ENCODE results near the gene TMEM254. TPM values are rescaled to one million over a fixed set of nuclear protein-coding genes. Genes with fewer than 3 reads are reported as not detected.

The TMEM254 gene
- total and polyA plus RNA-seq, 2 of the 13 experiments (the other 11 are each of a cell fraction or from before 2014, with no cell fraction given) = 11.2 to 39.0 TPM

DNA sequence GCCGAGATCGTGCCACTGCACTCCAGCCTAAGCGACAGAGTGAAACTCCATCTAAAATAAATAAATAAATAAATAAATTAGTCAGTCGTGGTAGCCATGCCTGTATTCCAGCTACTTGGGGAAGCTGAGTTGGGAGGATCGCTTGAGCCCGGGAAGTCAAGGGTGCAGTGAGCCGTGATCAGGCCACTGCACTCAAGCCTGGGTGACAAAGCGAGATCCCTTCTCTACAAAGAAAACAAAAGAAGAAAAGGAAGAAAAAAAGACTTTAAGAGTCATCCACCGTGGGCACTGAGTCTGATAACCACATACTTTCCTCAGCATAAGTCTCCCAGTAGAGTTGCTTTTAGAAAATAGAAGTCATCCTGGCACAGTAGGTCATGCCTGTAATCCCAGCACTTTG lies 2.6 kb downstream of the TMEM254 start:
- peaks cover 0 to 5% of the 10 kb centered on the region in 2 experiments; a peak in 1 of 5 replicates for H3K36me3 ChIP-seq (replicated peaks in 1 of 2; ENCODE audit: control insufficient read depth in 1 of 2, insufficient read depth in 2 of 2, low read length in 2 of 2)
- POLR2A ChIA-PET = no interaction called here
- no peak overlapping the region for H2AFZ ChIP-seq (ENCODE audit: low read length)
- BruUV-seq (replicated peaks) = no TSS peak
- no peak overlapping the region for H3K9ac ChIP-seq (ENCODE audit: insufficient read depth, low read depth, low read length)
- in situ Hi-C loops (cut with HindIII; ENCODE audit: extremely low pct_ligation_motif_present, low pct_unique_long_range_greater_than_20kb) (no loop called here), intact Hi-C loops (cut with micrococcal nuclease; ENCODE audit: unreplicated experiment) (no loop called here)
- H3K9me3 ChIP-seq (ENCODE audit: low read length) = no peaks in the 10 kb centered on the region
- peaks cover 40% of the 10 kb centered on the region for H3K4me1 ChIP-seq (ENCODE audit: insufficient read depth, low read length)
- H3K79me2 ChIP-seq (ENCODE audit: insufficient read depth, low read length) = peaks cover 5% of the 10 kb centered on the region
- no peak overlapping the region for H3K27ac ChIP-seq (ENCODE audit: extremely low read length, insufficient read depth, low read length)
- FAIRE-seq (no peak), ATAC-seq (no peak), DNase-seq (ENCODE audit: low spot score) (no peak)
- no peak overlapping the region for H3K4me3 ChIP-seq (replicated peaks in 1 of 3; ENCODE audit: insufficient read depth in 1 of 3, low read depth in 2 of 3, low read length in 3 of 3)
- WGBS (ENCODE audit: low lambda C conversion rate) = 96% methylated on average over 9 of the region's 9 CpGs
- no peaks in the 10 kb centered on the region for H4K20me1 ChIP-seq (ENCODE audit: insufficient read depth, low read length)
- H3K27me3 ChIP-seq (ENCODE audit: control insufficient read depth in 1 of 2, insufficient read depth in 2 of 2, low read length in 2 of 2) = no peaks in the 10 kb centered on the region; a peak in 1 of 5 replicates
- H3K4me2 ChIP-seq (ENCODE audit: low read depth, low read length) = no peak overlapping the region
- TF ChIP-seq KDM5A (IDR thresholded peaks at IDR 0.05; ENCODE audit: borderline replicate concordance, low read length) (no peak), ZNF225 (CRISPR knock-in tag; IDR thresholded peaks at IDR 0.05) (no peak)
- CTCF ChIA-PET (ENCODE audit: low intra/inter-chr PET ratio, low total read pairs) = no interaction called here

DNA sequence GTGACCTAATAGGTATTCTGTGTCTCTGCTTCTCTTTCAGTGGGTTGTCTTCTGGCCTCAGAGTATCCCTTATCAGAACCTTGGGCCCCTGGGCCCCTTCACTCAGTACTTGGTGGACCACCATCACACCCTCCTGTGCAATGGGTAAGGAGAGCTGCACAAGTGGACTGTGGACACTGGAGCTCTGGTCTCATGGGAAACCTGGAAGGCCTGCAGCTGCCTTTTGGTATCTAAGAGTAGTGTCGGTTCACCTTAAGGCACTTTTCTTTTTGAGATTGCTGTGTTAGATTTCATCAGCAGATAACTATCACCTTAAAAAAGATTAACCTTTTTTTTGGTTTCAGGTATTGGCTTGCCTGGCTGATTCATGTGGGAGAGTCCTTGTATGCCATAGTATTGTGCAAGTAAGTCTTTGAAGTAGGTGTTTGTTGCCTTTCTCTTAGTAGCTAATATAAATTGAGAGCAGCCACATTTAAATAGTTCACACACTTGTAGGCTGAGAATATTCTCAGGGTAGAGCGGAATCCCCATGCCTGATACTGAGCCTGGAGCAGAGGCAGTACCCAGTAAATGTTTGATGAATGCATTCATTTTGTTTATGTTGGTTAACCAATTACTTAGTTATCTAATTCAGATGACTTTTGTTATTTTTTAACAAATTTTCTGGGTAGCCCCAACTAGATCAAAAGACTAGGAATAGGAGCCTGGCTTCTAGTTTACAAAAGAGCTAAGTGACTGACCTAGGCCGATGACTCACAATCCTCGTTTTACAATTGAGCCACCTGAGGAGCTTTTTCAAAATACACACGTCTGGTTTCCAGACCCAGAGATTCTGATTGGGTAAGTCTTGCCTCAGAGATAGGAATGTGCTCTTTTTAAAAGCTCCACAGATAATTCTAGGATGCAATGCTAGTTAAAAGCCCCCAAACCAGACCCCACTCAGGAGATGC lies 3.6 kb downstream of the TMEM254 start:
- H3K9me3 ChIP-seq (ENCODE audit: low read length) = no peaks in the 10 kb centered on the region
- peak; percentile 42 for FAIRE-seq
- H3K4me1 ChIP-seq (ENCODE audit: insufficient read depth, low read length) = peaks cover 40% of the 10 kb centered on the region
- no peak overlapping the region for H3K9ac ChIP-seq (ENCODE audit: insufficient read depth, low read depth, low read length)
- no peaks in the 10 kb centered on the region; a peak in 1 of 5 replicates for H3K27me3 ChIP-seq (ENCODE audit: control insufficient read depth in 1 of 2, insufficient read depth in 2 of 2, low read length in 2 of 2)
- DNase-seq (ENCODE audit: low spot score) = peak; percentile 87
- peak overlapping the region; percentile 30; the same call in 1 of the 2 replicates for H3K4me2 ChIP-seq (ENCODE audit: low read depth, low read length)
- ChIA-PET POLR2A (interaction anchor here (0.6 to 1.2 kb wide), 4 partner anchors 9 to 207 kb away, joined by 3 to 4 read pairs (median 3); partner anchors contain the start of gene MAT1A), CTCF (ENCODE audit: low intra/inter-chr PET ratio, low total read pairs) (no interaction called here)
- H3K36me3 ChIP-seq (replicated peaks in 1 of 2; ENCODE audit: control insufficient read depth in 1 of 2, insufficient read depth in 2 of 2, low read length in 2 of 2) = peaks cover 0 to 5% of the 10 kb centered on the region in 2 experiments; a peak in 1 of 5 replicates
- intact Hi-C loops (cut with micrococcal nuclease; ENCODE audit: unreplicated experiment) = no loop called here
- H2AFZ ChIP-seq (ENCODE audit: low read length) = no peak overlapping the region
- peaks cover 5% of the 10 kb centered on the region for H3K79me2 ChIP-seq (ENCODE audit: insufficient read depth, low read length)
- in situ Hi-C loops (cut with HindIII; ENCODE audit: extremely low pct_ligation_motif_present, low pct_unique_long_range_greater_than_20kb) = no loop called here
- WGBS (ENCODE audit: low lambda C conversion rate) = 16% methylated on average over 5 of the region's 5 CpGs
- no TSS peak for BruUV-seq (replicated peaks)
- peak overlapping the region; percentile 49 for H3K27ac ChIP-seq (ENCODE audit: extremely low read length, insufficient read depth, low read length)
- H4K20me1 ChIP-seq (ENCODE audit: insufficient read depth, low read length) = no peaks in the 10 kb centered on the region
- no peak overlapping the region for H3K4me3 ChIP-seq (replicated peaks in 1 of 3; ENCODE audit: insufficient read depth in 1 of 3, low read depth in 2 of 3, low read length in 3 of 3)
- ATAC-seq = peak; percentile 6; the same call in 2 of the 3 replicates
- TF ChIP-seq, protein P1, sequence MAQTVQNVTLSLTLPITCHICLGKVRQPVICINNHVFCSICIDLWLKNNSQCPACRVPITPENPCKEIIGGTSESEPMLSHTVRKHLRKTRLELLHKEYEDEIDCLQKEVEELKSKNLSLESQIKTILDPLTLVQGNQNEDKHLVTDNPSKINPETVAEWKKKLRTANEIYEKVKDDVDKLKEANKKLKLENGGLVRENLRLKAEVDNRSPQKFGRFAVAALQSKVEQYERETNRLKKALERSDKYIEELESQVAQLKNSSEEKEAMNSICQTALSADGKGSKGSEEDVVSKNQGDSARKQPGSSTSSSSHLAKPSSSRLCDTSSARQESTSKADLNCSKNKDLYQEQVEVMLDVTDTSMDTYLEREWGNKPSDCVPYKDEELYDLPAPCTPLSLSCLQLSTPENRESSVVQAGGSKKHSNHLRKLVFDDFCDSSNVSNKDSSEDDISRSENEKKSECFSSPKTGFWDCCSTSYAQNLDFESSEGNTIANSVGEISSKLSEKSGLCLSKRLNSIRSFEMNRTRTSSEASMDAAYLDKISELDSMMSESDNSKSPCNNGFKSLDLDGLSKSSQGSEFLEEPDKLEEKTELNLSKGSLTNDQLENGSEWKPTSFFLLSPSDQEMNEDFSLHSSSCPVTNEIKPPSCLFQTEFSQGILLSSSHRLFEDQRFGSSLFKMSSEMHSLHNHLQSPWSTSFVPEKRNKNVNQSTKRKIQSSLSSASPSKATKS (CRISPR knock-in tag; IDR thresholded peaks at IDR 0.05) = no peak
- TF ChIP-seq KDM5B (CRISPR knock-in tag; IDR thresholded peaks at IDR 0.05; ENCODE audit: borderline replicate concordance) = no peak
- TF ChIP-seq ZBTB8A (CRISPR knock-in tag; IDR thresholded peaks at IDR 0.05; ENCODE audit: borderline replicate concordance, low read depth) = no peak
- TF ChIP-seq, protein P2, sequence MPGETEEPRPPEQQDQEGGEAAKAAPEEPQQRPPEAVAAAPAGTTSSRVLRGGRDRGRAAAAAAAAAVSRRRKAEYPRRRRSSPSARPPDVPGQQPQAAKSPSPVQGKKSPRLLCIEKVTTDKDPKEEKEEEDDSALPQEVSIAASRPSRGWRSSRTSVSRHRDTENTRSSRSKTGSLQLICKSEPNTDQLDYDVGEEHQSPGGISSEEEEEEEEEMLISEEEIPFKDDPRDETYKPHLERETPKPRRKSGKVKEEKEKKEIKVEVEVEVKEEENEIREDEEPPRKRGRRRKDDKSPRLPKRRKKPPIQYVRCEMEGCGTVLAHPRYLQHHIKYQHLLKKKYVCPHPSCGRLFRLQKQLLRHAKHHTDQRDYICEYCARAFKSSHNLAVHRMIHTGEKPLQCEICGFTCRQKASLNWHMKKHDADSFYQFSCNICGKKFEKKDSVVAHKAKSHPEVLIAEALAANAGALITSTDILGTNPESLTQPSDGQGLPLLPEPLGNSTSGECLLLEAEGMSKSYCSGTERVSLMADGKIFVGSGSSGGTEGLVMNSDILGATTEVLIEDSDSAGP (CRISPR knock-in tag; IDR thresholded peaks at IDR 0.05; ENCODE audit: borderline replicate concordance) = no peak
- TF ChIP-seq ZNF326 (CRISPR knock-in tag; IDR thresholded peaks at IDR 0.05; ENCODE audit: borderline replicate concordance) = no peak
- no peak for TF ChIP-seq REPIN1 (CRISPR knock-in tag; IDR thresholded peaks at IDR 0.05; ENCODE audit: borderline replicate concordance, low read depth)
- peak; percentile 90 for TF ChIP-seq FOSL2 (CRISPR knock-in tag; IDR thresholded peaks at IDR 0.05)
- TF ChIP-seq HMG20B (CRISPR knock-in tag; conservative IDR thresholded peaks at IDR 0.05) = no peak
- TF ChIP-seq SIX1 (CRISPR knock-in tag; IDR thresholded peaks at IDR 0.05; ENCODE audit: borderline replicate concordance) = no peak
- TF ChIP-seq NKX3-1 (CRISPR knock-in tag; IDR thresholded peaks at IDR 0.05) = no peak
